Esophagus muscularis mucosa (tissue), 4 donors: ENCODE results near the gene SGPP2. TPM values are rescaled to one million over a fixed set of nuclear protein-coding genes. Genes with fewer than 3 reads are reported as not detected.

Experiments
- DNase-seq: peaks from one replicate; pipeline ENCODE4 v3.0.0-alpha.2; 2017; ENCODE audit errors: extremely low spot score
- H3K27ac ChIP-seq, 4 donors: fragments of 200-600 bp; sonication (generic); replicated peaks in 1 of 4; 1 replicate in 3 of 4; 2 replicates in 1 of 4; pipeline ENCODE4 v1.5.1; 2016 to 2019; ENCODE audit warnings: mild to moderate bottlenecking in 1 of 4
- H3K27me3 ChIP-seq, 4 donors: fragments of 200-600 bp; sonication (generic); one replicate each; pipeline versions ENCODE4 v1.5.1 to v1.6.0; 2016 to 2019
- H3K36me3 ChIP-seq, 4 donors: fragments of 200-600 bp; sonication (generic); one replicate each; pipeline ENCODE4 v1.5.1; 2016 to 2019
- H3K4me1 ChIP-seq, 4 donors: fragments of 200-600 bp; sonication (generic); one replicate each; pipeline ENCODE4 v1.5.1; 2016 to 2019
- H3K4me3 ChIP-seq, 4 donors: fragments of 200-600 bp; sonication (generic); 1 replicate in 2 of 4; 2 replicates in 2 of 4; pipeline ENCODE4 v1.5.1; 2016 to 2019; ENCODE audit warnings: mild to moderate bottlenecking in 4 of 4, moderate library complexity in 1 of 4
- H3K9me3 ChIP-seq, 4 donors: fragments of 200-600 bp; sonication (generic); 1 replicate in 3 of 4; 2 replicates in 1 of 4; pipeline ENCODE4 v1.5.1; 2016 to 2019
- EP300 ChIP-seq: sonication (generic); formaldehyde crosslinking; IDR thresholded peaks from one replicate; pipeline ENCODE4 v1.6.1; 2017; ENCODE audit warnings: antibody characterized with exemption
- POLR2A ChIP-seq: fragments of 450-650 bp; IDR thresholded peaks from one replicate; pipeline ENCODE4 v1.6.1; 2017; ENCODE audit warnings: antibody characterized with exemption, moderate library complexity, mild to moderate bottlenecking, low read depth
- POLR2AphosphoS5 ChIP-seq, 2 donors: sonication (generic); formaldehyde crosslinking; IDR thresholded peaks; one replicate each; pipeline ENCODE4 v1.6.1; 2017; ENCODE audit warnings: antibody characterized with exemption in 2 of 2
- WGBS: methylation state at CpG from one replicate; pipeline ENCODE4 v1.1.5; 2018; 5-methylcytosine and 5-hydroxymethylcytosine counted together
- intact Hi-C: fragments of 100-400 bp; cut with DNase I; formaldehyde crosslinking; loops from one replicate; pipeline ENCODE4 v1.15.1; 2023
- total RNA-seq, 4 donors: library from RNA; depleted of rRNA; stranded (reverse); fragments of >200 nt; gene quantifications; one replicate each; pipeline versions ENCODE4 v1.1.0 to v1.2.1, GENCODE V29; 2016
- TF ChIP-seq, protein P1 (sequence below), 3 experiments: fragments of 200-600 bp in 2 of 3; fragments of 450-650 bp in 1 of 3; sonication (generic) in 2 of 3; IDR thresholded peaks; one replicate each; pipeline ENCODE4 v1.5.1; 2017 to 2019; ENCODE audit warnings: antibody characterized with exemption in 3 of 3, mild to moderate bottlenecking in 2 of 3, moderate library complexity in 1 of 3

The SGPP2 gene, protein sequence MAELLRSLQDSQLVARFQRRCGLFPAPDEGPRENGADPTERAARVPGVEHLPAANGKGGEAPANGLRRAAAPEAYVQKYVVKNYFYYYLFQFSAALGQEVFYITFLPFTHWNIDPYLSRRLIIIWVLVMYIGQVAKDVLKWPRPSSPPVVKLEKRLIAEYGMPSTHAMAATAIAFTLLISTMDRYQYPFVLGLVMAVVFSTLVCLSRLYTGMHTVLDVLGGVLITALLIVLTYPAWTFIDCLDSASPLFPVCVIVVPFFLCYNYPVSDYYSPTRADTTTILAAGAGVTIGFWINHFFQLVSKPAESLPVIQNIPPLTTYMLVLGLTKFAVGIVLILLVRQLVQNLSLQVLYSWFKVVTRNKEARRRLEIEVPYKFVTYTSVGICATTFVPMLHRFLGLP
- under 1 TPM; 0.32 to 0.83 (median 0.52) TPM for total RNA-seq

DNA sequence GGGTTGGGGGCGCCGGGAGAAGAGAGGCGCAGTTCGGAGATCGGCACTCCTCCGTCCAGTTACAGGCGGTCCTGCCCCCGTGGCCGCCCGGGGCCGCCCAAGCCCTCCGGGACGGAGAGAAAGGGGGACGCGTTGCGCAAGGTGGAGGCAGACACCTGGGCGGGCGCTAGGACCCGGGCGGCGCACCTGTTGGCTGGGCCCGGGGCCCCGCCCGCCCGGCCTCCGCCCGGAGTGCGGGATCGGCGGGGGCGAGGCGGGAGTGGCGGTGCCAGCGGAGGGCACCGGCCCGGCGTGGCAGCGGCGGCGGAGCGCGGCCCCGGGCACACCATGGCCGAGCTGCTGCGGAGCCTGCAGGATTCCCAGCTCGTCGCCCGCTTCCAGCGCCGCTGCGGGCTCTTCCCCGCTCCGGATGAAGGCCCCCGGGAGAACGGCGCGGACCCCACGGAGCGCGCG lies at the start of gene SGPP2:
Gene SGPP2 (plus strand): TSS at position 268 of the 453 bp plus-strand sequence. CDS start 60 bp downstream, at position 328.
- Histone ChIP-seq H3K9me3 (no peaks in the 10 kb centered on the region), H3K27me3 (peaks cover 0 to 44% (median 15%) of the 10 kb centered on the region in 4 donors), H3K36me3 (no peaks in the 10 kb centered on the region), H3K4me3 (peak within 1 kb of the TSS; percentile 55 to 58 (median 56)), H3K4me1 (peaks cover 0 to 19% (median 16%) of the 10 kb centered on the region in 4 donors), H3K27ac (no peak within 1 kb of the TSS)
- DNase-seq = peak; percentile 26
- WGBS = 4% methylated on average over 11 of the region's 61 CpGs
- TF ChIP-seq EP300 = no peak
- no peak for TF ChIP-seq POLR2A
- no peak for TF ChIP-seq POLR2AphosphoS5 (IDR thresholded peaks at IDR 0.05)
- TF ChIP-seq, protein P1, sequence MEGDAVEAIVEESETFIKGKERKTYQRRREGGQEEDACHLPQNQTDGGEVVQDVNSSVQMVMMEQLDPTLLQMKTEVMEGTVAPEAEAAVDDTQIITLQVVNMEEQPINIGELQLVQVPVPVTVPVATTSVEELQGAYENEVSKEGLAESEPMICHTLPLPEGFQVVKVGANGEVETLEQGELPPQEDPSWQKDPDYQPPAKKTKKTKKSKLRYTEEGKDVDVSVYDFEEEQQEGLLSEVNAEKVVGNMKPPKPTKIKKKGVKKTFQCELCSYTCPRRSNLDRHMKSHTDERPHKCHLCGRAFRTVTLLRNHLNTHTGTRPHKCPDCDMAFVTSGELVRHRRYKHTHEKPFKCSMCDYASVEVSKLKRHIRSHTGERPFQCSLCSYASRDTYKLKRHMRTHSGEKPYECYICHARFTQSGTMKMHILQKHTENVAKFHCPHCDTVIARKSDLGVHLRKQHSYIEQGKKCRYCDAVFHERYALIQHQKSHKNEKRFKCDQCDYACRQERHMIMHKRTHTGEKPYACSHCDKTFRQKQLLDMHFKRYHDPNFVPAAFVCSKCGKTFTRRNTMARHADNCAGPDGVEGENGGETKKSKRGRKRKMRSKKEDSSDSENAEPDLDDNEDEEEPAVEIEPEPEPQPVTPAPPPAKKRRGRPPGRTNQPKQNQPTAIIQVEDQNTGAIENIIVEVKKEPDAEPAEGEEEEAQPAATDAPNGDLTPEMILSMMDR (IDR thresholded peaks at IDR 0.05) = no peak
- intact Hi-C loops = no loop called here

DNA sequence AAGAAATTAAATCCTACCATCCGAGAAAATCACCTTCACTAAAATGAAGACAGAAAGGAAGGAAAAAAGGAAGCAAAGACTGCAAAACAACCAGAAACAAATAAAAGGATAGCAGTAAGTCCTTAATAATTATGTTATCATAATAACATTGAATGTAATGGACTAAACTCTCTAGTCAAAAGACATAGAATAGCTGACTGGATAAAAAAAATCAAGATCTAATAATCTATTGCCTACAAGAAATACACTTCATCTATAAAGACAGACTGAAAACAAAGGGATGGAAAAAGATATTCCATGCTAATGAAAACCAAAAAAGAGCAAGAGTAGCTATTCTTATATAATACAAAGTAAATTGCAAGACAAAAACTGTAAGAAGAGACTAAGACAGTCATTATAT lies 48.5 kb upstream of the SGPP2 start:
- H3K4me3 ChIP-seq = no peak overlapping the region
- peaks cover 0 to 16% (median 4%) of the 10 kb centered on the region in 4 donors for H3K9me3 ChIP-seq
- no peaks in the 10 kb centered on the region for H3K4me1 ChIP-seq
- intact Hi-C loops = no loop called here
- no peaks in the 10 kb centered on the region for H3K27me3 ChIP-seq
- no peak overlapping the region for H3K27ac ChIP-seq
- TF ChIP-seq, protein P1 (IDR thresholded peaks at IDR 0.05) = no peak
- TF ChIP-seq EP300 (no peak), POLR2A (no peak)
- 95% methylated on average over 1 of the region's 1 CpG for WGBS
- no peak for DNase-seq
- H3K36me3 ChIP-seq = no peaks in the 10 kb centered on the region

DNA sequence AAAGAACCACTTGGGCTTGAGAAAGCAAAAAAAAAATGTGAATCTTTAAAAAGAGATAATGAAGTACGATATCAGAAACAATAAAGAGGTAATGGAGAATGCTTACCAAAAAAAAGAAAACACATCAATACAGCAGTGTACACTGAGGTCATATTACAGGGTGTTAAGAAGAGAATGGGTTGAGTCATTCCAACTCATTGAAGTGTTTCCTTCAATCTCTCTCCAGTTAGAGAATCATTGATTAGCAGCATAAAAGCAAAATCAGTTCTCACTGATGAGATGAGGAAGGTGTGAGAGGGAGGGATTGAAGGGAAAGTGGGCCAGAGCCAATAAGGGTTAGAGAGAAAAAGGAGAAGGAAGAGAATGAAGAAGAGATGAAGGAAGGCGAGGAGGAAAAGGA lies 43.9 kb upstream of the SGPP2 start:
- Histone ChIP-seq H3K27me3 (no peaks in the 10 kb centered on the region), H3K4me3 (no peak overlapping the region), H3K4me1 (no peaks in the 10 kb centered on the region), H3K27ac (no peak overlapping the region), H3K36me3 (no peaks in the 10 kb centered on the region), H3K9me3 (no peaks in the 10 kb centered on the region)
- TF ChIP-seq, protein P1 (IDR thresholded peaks at IDR 0.05) = no peak
- TF ChIP-seq POLR2AphosphoS5 (IDR thresholded peaks at IDR 0.05) (no peak), EP300 (no peak), POLR2A (no peak)
- intact Hi-C loops = no loop called here
- WGBS = 80% methylated on average over 2 of the region's 2 CpGs
- no peak for DNase-seq

DNA sequence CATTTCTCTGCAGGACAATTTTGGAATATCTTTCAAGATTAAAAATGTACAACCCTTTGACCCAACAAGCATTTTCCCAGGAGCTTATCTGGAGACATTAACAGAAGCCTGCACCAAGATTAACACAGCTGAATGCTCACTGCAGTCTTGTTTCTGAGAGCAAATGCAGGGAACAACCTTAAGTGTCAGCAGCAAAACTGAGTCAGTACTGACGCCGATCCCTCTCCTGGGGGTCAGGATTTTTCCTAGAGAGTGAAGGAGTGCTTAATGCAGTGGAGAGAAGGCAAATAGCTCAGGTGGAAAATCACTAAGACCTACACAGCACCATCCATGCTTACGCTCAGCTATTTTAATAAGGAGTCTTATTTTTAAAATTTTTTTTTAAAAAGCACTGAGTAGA lies 42.8 kb upstream of the SGPP2 start:
- DNase-seq = no peak
- 79% methylated on average over 3 of the region's 3 CpGs for WGBS
- Histone ChIP-seq H3K4me1 (no peaks in the 10 kb centered on the region), H3K27me3 (no peaks in the 10 kb centered on the region), H3K27ac (no peak overlapping the region), H3K36me3 (no peaks in the 10 kb centered on the region), H3K4me3 (no peak overlapping the region), H3K9me3 (no peaks in the 10 kb centered on the region)
- intact Hi-C loops = no loop called here
- no peak for TF ChIP-seq EP300

DNA sequence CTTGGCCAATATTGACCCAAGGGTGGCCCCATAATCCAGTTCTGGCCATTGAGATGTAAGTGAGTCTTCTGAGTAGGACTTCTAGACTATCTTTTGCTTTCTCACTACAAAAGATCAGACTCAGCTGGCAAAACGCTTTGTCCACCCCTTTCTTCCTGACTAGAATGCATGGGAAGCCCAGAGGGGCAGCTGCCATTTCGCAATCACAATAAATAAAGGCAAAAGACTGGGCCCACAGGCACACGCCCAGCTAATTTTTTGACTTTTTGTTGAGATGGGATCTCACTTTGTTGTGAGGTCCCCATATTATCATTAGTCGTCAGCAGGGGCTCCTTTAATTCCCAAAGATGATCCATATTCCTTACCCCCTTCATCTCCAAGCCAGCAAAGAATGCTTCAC lies 41.1 kb upstream of the SGPP2 start:
- Histone ChIP-seq H3K4me1 (no peaks in the 10 kb centered on the region), H3K36me3 (no peaks in the 10 kb centered on the region), H3K9me3 (peaks cover 0 to 5% (median 0%) of the 10 kb centered on the region in 4 donors), H3K27ac (no peak overlapping the region), H3K27me3 (no peaks in the 10 kb centered on the region), H3K4me3 (no peak overlapping the region)
- intact Hi-C loops = no loop called here
- WGBS = 78% methylated on average over 4 of the region's 4 CpGs
- TF ChIP-seq EP300 = no peak
- TF ChIP-seq POLR2AphosphoS5 (IDR thresholded peaks at IDR 0.05) = no peak
- TF ChIP-seq, protein P1 (IDR thresholded peaks at IDR 0.05) = no peak
- no peak for TF ChIP-seq POLR2A
- no peak for DNase-seq
